ENCODE results near the gene ODAD4.
"Not testable (repeated sequence)": the region's sequence is repeated elsewhere in the genome, so short reads cannot be mapped to it uniquely, and the experiment has no call there.

The ODAD4 gene

GRCh38 chr17:42009170-42009569 is 78.8 kb downstream of the ODAD4 start:
- TF ChIP-seq YY1 (IDR thresholded peaks at IDR 0.05; ENCODE audit: insufficient read depth, insufficient read length) = no peak
- TF ChIP-seq SUZ12 (IDR thresholded peaks at IDR 0.05; ENCODE audit: extremely low read depth, insufficient read depth, insufficient read length) = no peak
- no peak for TF ChIP-seq ZNF274 (IDR thresholded peaks at IDR 0.05; ENCODE audit: low read depth, low read length)
- H3K4me1 ChIP-seq (ENCODE audit: insufficient read depth, insufficient read length) = peaks cover 3% of the 10 kb centered on the region
- H3K36me3 ChIP-seq (ENCODE audit: insufficient read depth, insufficient read length, low read length) = peaks cover 52% of the 10 kb centered on the region
- no peaks in the 10 kb centered on the region for H3K9me3 ChIP-seq (ENCODE audit: insufficient read depth, low read length)
- DNase-seq (ENCODE audit: low read depth, low spot score) = no peak
- H3K9ac ChIP-seq (ENCODE audit: insufficient read length, low read depth) = no peak overlapping the region
- H3K4me3 ChIP-seq (ENCODE audit: insufficient read length, low read depth) = no peak overlapping the region
- no peaks in the 10 kb centered on the region for H3K27me3 ChIP-seq (ENCODE audit: insufficient read depth, insufficient read length)

DNA sequence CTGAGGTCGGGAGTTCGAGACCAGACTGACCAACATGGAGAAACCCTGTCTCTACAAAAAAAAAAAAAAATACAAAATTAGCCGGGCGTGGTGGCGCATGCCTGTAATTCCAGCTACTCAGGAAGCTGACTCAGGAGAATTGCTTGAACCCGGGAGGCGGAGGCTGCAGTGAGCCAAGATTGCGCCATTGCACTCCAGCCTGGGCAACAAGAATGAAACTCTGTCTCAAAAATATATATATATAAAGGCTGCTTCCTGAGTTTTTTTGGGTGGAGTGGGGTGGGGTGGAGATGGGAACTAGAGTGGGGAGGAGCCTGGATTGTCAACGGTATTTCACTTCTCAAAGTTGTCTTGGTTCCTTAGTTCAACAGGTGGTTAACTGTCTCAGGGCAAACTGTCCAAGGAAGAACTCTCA is 79.9 kb downstream of the ODAD4 start:
- H3K9me3 ChIP-seq (ENCODE audit: insufficient read depth, low read length); H3K4me1 ChIP-seq (ENCODE audit: insufficient read depth, insufficient read length); H3K4me3 ChIP-seq (ENCODE audit: insufficient read length, low read depth); H3K9ac ChIP-seq (ENCODE audit: insufficient read length, low read depth); H3K27me3 ChIP-seq (ENCODE audit: insufficient read depth, insufficient read length); DNase-seq (ENCODE audit: low read depth, low spot score): not testable (repeated sequence)
- H3K36me3 ChIP-seq (ENCODE audit: insufficient read depth, insufficient read length, low read length) = peaks cover 59% of the 10 kb centered on the region

DNA sequence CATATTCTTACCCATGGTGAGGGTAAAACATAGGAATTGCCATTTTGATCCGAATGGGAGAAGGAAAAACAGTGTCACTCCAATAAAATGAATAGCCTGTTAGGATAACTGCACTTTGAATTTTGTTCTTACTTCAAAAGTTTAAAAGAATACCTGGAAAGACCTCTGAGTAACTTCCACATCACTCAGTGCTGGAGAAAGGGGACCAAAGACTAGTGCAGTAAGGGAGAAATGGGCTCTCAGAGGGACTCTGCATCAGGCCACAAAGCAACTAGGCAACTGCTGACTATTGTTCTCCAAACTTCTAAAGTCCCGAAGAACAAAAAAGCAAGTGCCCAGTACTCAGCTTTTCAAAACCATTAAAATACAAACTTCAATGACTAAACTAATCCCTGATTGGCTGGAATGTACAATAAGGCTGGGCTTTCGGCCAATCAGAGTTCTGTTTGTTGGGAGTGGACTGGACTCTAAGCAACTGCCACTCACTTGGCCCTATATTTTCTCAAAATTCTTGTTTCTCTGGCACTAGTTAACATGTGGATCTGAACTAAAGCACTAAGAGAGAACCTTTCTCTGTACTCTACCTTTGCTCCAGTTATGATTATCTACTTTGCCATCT is 80.6 kb downstream of the ODAD4 start:
- Histone ChIP-seq H3K36me3 (ENCODE audit: insufficient read depth, insufficient read length, low read length) (peaks cover 61% of the 10 kb centered on the region), H3K4me3 (ENCODE audit: insufficient read length, low read depth) (no peak overlapping the region), H3K9me3 (ENCODE audit: insufficient read depth, low read length) (no peaks in the 10 kb centered on the region), H3K9ac (ENCODE audit: insufficient read length, low read depth) (no peak overlapping the region), H3K27me3 (ENCODE audit: insufficient read depth, insufficient read length) (no peaks in the 10 kb centered on the region), H3K4me1 (ENCODE audit: insufficient read depth, insufficient read length) (peaks cover 3% of the 10 kb centered on the region)
- no peak for TF ChIP-seq SUZ12 (IDR thresholded peaks at IDR 0.05; ENCODE audit: extremely low read depth, insufficient read depth, insufficient read length)
- TF ChIP-seq ZNF274 (IDR thresholded peaks at IDR 0.05; ENCODE audit: low read depth, low read length) = no peak
- no peak for TF ChIP-seq YY1 (IDR thresholded peaks at IDR 0.05; ENCODE audit: insufficient read depth, insufficient read length)
- no peak for DNase-seq (ENCODE audit: low read depth, low spot score)

- H3K27me3 ChIP-seq (ENCODE audit: insufficient read depth, insufficient read length); H3K4me3 ChIP-seq (ENCODE audit: insufficient read length, low read depth); H3K4me1 ChIP-seq (ENCODE audit: insufficient read depth, insufficient read length); H3K9me3 ChIP-seq (ENCODE audit: insufficient read depth, low read length); DNase-seq (ENCODE audit: low read depth, low spot score); H3K9ac ChIP-seq (ENCODE audit: insufficient read length, low read depth): not testable (repeated sequence)
- peaks cover 54% of the 10 kb centered on the region for H3K36me3 ChIP-seq (ENCODE audit: insufficient read depth, insufficient read length, low read length)
Observed at GRCh38 chr17:42012363-42012762, 81.9 kb downstream of the ODAD4 start.

- peaks cover 52% of the 10 kb centered on the region for H3K36me3 ChIP-seq (ENCODE audit: insufficient read depth, insufficient read length, low read length)
- not testable (repeated sequence) for H3K9ac ChIP-seq (ENCODE audit: insufficient read length, low read depth); H3K4me3 ChIP-seq (ENCODE audit: insufficient read length, low read depth); H3K4me1 ChIP-seq (ENCODE audit: insufficient read depth, insufficient read length); H3K27me3 ChIP-seq (ENCODE audit: insufficient read depth, insufficient read length); H3K9me3 ChIP-seq (ENCODE audit: insufficient read depth, low read length); DNase-seq (ENCODE audit: low read depth, low spot score)
Observed at GRCh38 chr17:42013740-42014139, 83.3 kb downstream of the ODAD4 start.

Data from NT2/D1 (cell line).